ENCODE measurements around the gene TUT4. TPM values are rescaled to one million over a fixed set of nuclear protein-coding genes. Genes with fewer than 3 reads are reported as not detected.

The TUT4 gene
- total RNA-seq, 1 experiment from 2014 or later = 10.9 TPM

- Histone ChIP-seq H3K9me3 (no peaks in the 10 kb centered on the region), H3K4me3 (no peak overlapping the region), H3K36me3 (no peaks in the 10 kb centered on the region; the same call in 1 of the 2 replicates), H3K27me3 (no peaks in the 10 kb centered on the region)
- DNase-seq = no peak
Observed at GRCh38 chr1:52455686-52456085, 97.2 kb downstream of the TUT4 start.

- H3K4me3 ChIP-seq = no peak overlapping the region
- H3K36me3 ChIP-seq = no peaks in the 10 kb centered on the region; the same call in 1 of the 2 replicates
- H3K9me3 ChIP-seq = no peaks in the 10 kb centered on the region
- H3K27me3 ChIP-seq = no peaks in the 10 kb centered on the region
- DNase-seq = no peak
Observed at GRCh38 chr1:52454779-52455178, 98.1 kb downstream of the TUT4 start.

- Histone ChIP-seq H3K27me3 (no peaks in the 10 kb centered on the region), H3K4me3 (no peak overlapping the region), H3K9me3 (no peaks in the 10 kb centered on the region), H3K36me3 (no peaks in the 10 kb centered on the region; the same call in 1 of the 2 replicates)
- DNase-seq = no peak
Observed at GRCh38 chr1:52454127-52454526, 98.8 kb downstream of the TUT4 start.

- Histone ChIP-seq H3K36me3 (peaks cover 14% of the 10 kb centered on the region), H3K9me3 (no peaks in the 10 kb centered on the region), H3K4me3 (no peak overlapping the region), H3K27me3 (no peaks in the 10 kb centered on the region)
- DNase-seq = no peak
Observed at GRCh38 chr1:52444463-52444862, 108.4 kb downstream of the TUT4 start.

GRCh38 chr1:52439976-52440375, 112.9 kb downstream of the TUT4 start:
- H3K27me3 ChIP-seq = no peaks in the 10 kb centered on the region
- no peak for DNase-seq
- peaks cover 10% of the 10 kb centered on the region for H3K36me3 ChIP-seq
- no peak overlapping the region for H3K4me3 ChIP-seq
- no peaks in the 10 kb centered on the region for H3K9me3 ChIP-seq

- H3K4me3 ChIP-seq = no peak overlapping the region
- H3K27me3 ChIP-seq = no peaks in the 10 kb centered on the region
- no peak for DNase-seq
- peaks cover 10% of the 10 kb centered on the region for H3K36me3 ChIP-seq
- no peaks in the 10 kb centered on the region for H3K9me3 ChIP-seq
Observed at GRCh38 chr1:52436817-52437216, 116.1 kb downstream of the TUT4 start.

GRCh38 chr1:52435650-52436049, 117.2 kb downstream of the TUT4 start:
- Histone ChIP-seq H3K36me3 (peaks cover 14% of the 10 kb centered on the region), H3K9me3 (no peaks in the 10 kb centered on the region), H3K27me3 (no peaks in the 10 kb centered on the region), H3K4me3 (no peak overlapping the region)
- no peak for DNase-seq

- H3K36me3 ChIP-seq = peaks cover 15% of the 10 kb centered on the region
- no peak for DNase-seq
- H3K4me3 ChIP-seq = no peak overlapping the region
Observed at GRCh38 chr1:52435211-52435610, 117.7 kb downstream of the TUT4 start.

GRCh38 chr1:52432807-52433206, 120.1 kb downstream of the TUT4 start:
- no peak for DNase-seq
- Histone ChIP-seq H3K9me3 (no peaks in the 10 kb centered on the region), H3K27me3 (no peaks in the 10 kb centered on the region), H3K36me3 (peaks cover 16% of the 10 kb centered on the region), H3K4me3 (no peak overlapping the region)

More at GRCh38 chr1:52435211-52435610, 117.7 kb downstream of the TUT4 start:
- Histone ChIP-seq H3K27me3 (no peaks in the 10 kb centered on the region), H3K9me3 (no peaks in the 10 kb centered on the region)

- no peaks in the 10 kb centered on the region for H3K9me3 ChIP-seq
- H3K36me3 ChIP-seq = peaks cover 18% of the 10 kb centered on the region
- H3K27me3 ChIP-seq = no peaks in the 10 kb centered on the region
- no peak for DNase-seq
- H3K4me3 ChIP-seq = no peak overlapping the region
Observed at GRCh38 chr1:52427152-52427551, 125.7 kb downstream of the TUT4 start.

GRCh38 chr1:52426371-52426770, 126.5 kb downstream of the TUT4 start:
- DNase-seq = no peak
- Histone ChIP-seq H3K4me3 (no peak overlapping the region), H3K27me3 (no peaks in the 10 kb centered on the region), H3K9me3 (no peaks in the 10 kb centered on the region), H3K36me3 (peaks cover 26% of the 10 kb centered on the region)

- H3K36me3 ChIP-seq = peaks cover 32% of the 10 kb centered on the region
- H3K4me3 ChIP-seq = no peak overlapping the region
- no peaks in the 10 kb centered on the region for H3K27me3 ChIP-seq
- no peak for DNase-seq
- no peaks in the 10 kb centered on the region for H3K9me3 ChIP-seq
Observed at GRCh38 chr1:52424813-52425212, 128.1 kb downstream of the TUT4 start.

GRCh38 chr1:52424231-52424636, 128.7 kb downstream of the TUT4 start:
- H3K27me3 ChIP-seq = no peaks in the 10 kb centered on the region
- no peaks in the 10 kb centered on the region for H3K9me3 ChIP-seq
- DNase-seq = no peak
- no peak overlapping the region for H3K4me3 ChIP-seq
- peaks cover 38% of the 10 kb centered on the region for H3K36me3 ChIP-seq

- DNase-seq = no peak
- no peaks in the 10 kb centered on the region for H3K9me3 ChIP-seq
- H3K27me3 ChIP-seq = no peaks in the 10 kb centered on the region
- peaks cover 41% of the 10 kb centered on the region for H3K36me3 ChIP-seq
- H3K4me3 ChIP-seq = no peak overlapping the region
Observed at GRCh38 chr1:52423771-52424170, 129.1 kb downstream of the TUT4 start.

- no peak overlapping the region for H3K4me3 ChIP-seq
- peaks cover 48% of the 10 kb centered on the region for H3K36me3 ChIP-seq
- no peaks in the 10 kb centered on the region for H3K27me3 ChIP-seq
- H3K9me3 ChIP-seq = no peaks in the 10 kb centered on the region
- DNase-seq = no peak
Observed at GRCh38 chr1:52423055-52423454, 129.8 kb downstream of the TUT4 start.

- H3K9me3 ChIP-seq = no peaks in the 10 kb centered on the region
- DNase-seq = no peak
- H3K27me3 ChIP-seq = no peaks in the 10 kb centered on the region
- H3K36me3 ChIP-seq = peaks cover 63% of the 10 kb centered on the region
- H3K4me3 ChIP-seq = no peak overlapping the region
Observed at GRCh38 chr1:52420713-52421112, 132.2 kb downstream of the TUT4 start.

GRCh38 chr1:52416811-52417210, 136.1 kb downstream of the TUT4 start:
- Histone ChIP-seq H3K4me3 (no peak overlapping the region), H3K36me3 (peaks cover 89% of the 10 kb centered on the region), H3K9me3 (no peaks in the 10 kb centered on the region), H3K27me3 (no peaks in the 10 kb centered on the region)
- DNase-seq = no peak

GRCh38 chr1:52414942-52415341, 137.9 kb downstream of the TUT4 start:
- Histone ChIP-seq H3K9me3 (no peaks in the 10 kb centered on the region), H3K4me3 (no peak overlapping the region), H3K27me3 (no peaks in the 10 kb centered on the region), H3K36me3 (peaks cover 87% of the 10 kb centered on the region)
- DNase-seq = no peak

- Histone ChIP-seq H3K4me3 (no peak overlapping the region), H3K9me3 (no peaks in the 10 kb centered on the region), H3K27me3 (no peaks in the 10 kb centered on the region), H3K36me3 (peaks cover 87% of the 10 kb centered on the region)
- no peak for DNase-seq
Observed at GRCh38 chr1:52413410-52413989, 139.4 kb downstream of the TUT4 start.
